ENCODE data around the gene SRGAP3. TPM values are rescaled to one million over a fixed set of nuclear protein-coding genes. Genes with fewer than 3 reads are reported as not detected.

SRGAP3 gene
- total RNA-seq, 2 donors from 2014 or later: 2.6 to 12.8 TPM

DNA sequence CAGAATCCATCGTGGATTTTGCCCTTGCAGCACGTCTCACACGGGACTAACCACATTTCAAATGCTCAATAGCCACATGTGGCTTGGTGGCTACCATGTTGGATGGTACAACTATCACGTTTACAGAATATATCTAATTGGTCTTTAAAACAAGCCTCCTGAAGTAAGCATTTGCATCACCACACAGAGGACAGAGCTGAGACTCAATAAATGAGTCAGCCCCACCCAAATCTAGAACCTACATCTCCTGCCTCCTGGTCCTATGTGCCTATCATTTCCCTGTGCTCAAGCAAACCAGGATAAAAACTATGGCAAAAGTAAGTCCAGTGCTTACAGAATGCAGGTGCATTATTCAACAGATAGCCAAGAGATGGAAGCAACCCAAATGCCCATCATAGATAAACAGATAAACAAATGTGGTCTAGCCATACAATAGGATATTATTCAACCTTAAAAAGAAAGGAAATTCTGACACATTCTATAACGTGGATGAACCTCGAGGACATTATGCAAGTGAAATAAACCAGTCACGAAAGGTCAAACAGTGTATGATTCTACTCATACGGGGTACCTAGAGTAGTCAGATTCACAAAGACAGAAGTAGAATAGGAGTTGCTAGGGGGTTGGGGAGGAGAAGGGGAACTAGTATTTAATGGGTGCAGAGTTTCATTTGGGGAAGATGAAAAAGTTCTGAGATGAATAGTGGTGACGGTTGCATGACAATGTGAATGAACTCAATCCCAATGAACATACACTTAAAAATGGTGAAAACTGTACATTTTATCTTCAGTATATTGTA lies 43.9 kb downstream of the SRGAP3 start:
- TF ChIP-seq CTCF (IDR thresholded peaks at IDR 0.05): no peak
- Histone ChIP-seq H3K4me1 (ENCODE audit: control insufficient read depth in 1 of 2, low read depth in 2 of 2) (no peaks in the 10 kb centered on the region), H3K4me3 (no peak overlapping the region), H3K9me3 (no peaks in the 10 kb centered on the region), H3K27ac (no peak overlapping the region), H3K36me3 (no peaks in the 10 kb centered on the region), H3K27me3 (replicated peaks; ENCODE audit: insufficient read depth) (no peaks in the 10 kb centered on the region)
- ATAC-seq (ENCODE audit: insufficient number of reproducible peaks, low FRiP score, low read depth) (no peak), DNase-seq (ENCODE audit: low spot score) (no peak)

GRCh38 chr3:9204253-9204992 lies 45.0 kb downstream of the SRGAP3 start:
- ATAC-seq (ENCODE audit: insufficient number of reproducible peaks, low FRiP score, low read depth) (no peak), DNase-seq (ENCODE audit: low spot score) (no peak)
- H3K4me1 ChIP-seq (ENCODE audit: control insufficient read depth in 1 of 2, low read depth in 2 of 2): no peaks in the 10 kb centered on the region
- no peak overlapping the region for H3K4me3 ChIP-seq
- no peaks in the 10 kb centered on the region for H3K9me3 ChIP-seq
- no peak overlapping the region for H3K27ac ChIP-seq
- TF ChIP-seq CTCF (IDR thresholded peaks at IDR 0.05): no peak
- H3K36me3 ChIP-seq: no peaks in the 10 kb centered on the region
- no peaks in the 10 kb centered on the region for H3K27me3 ChIP-seq (replicated peaks; ENCODE audit: insufficient read depth)

GRCh38 chr3:9203317-9203716 lies 46.1 kb downstream of the SRGAP3 start:
- no peak for ATAC-seq (ENCODE audit: insufficient number of reproducible peaks, low FRiP score, low read depth)
- no peak overlapping the region for H3K4me3 ChIP-seq
- H3K9me3 ChIP-seq: no peaks in the 10 kb centered on the region
- H3K4me1 ChIP-seq (ENCODE audit: control insufficient read depth in 1 of 2, low read depth in 2 of 2): no peaks in the 10 kb centered on the region
- H3K36me3 ChIP-seq: no peaks in the 10 kb centered on the region
- H3K27me3 ChIP-seq (replicated peaks; ENCODE audit: insufficient read depth): no peaks in the 10 kb centered on the region
- no peak for TF ChIP-seq CTCF (IDR thresholded peaks at IDR 0.05)
- no peak for DNase-seq (ENCODE audit: low spot score)
- H3K27ac ChIP-seq: no peak overlapping the region

DNA sequence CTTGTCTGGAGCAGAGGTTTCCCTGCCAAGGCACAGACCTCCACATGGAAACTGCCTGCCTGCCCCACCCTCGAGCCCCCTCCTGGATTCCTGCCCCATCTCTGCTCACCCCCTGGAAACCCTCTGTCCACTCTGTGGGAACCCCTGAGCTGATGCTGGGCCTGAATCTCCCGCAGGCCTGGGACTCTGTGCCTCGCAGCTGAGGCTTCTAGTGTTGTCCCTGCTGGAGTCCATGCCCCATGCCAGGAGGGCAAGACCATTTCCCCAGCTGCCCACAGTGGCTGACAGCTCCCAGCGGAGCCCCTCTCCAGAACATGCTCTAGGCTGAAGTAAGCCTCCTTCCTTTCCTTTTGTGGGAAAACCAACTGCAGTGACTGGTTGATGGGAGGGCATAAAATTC lies 46.9 kb downstream of the SRGAP3 start:
- H3K4me1 ChIP-seq (ENCODE audit: control insufficient read depth in 1 of 2, low read depth in 2 of 2): no peaks in the 10 kb centered on the region
- DNase-seq (ENCODE audit: low spot score) (no peak), ATAC-seq (ENCODE audit: insufficient number of reproducible peaks, low FRiP score, low read depth) (no peak)
- H3K9me3 ChIP-seq: no peaks in the 10 kb centered on the region
- no peaks in the 10 kb centered on the region for H3K36me3 ChIP-seq
- no peak overlapping the region for H3K4me3 ChIP-seq
- H3K27me3 ChIP-seq (replicated peaks; ENCODE audit: insufficient read depth): no peaks in the 10 kb centered on the region
- no peak for TF ChIP-seq CTCF (IDR thresholded peaks at IDR 0.05)
- no peak overlapping the region for H3K27ac ChIP-seq

DNA sequence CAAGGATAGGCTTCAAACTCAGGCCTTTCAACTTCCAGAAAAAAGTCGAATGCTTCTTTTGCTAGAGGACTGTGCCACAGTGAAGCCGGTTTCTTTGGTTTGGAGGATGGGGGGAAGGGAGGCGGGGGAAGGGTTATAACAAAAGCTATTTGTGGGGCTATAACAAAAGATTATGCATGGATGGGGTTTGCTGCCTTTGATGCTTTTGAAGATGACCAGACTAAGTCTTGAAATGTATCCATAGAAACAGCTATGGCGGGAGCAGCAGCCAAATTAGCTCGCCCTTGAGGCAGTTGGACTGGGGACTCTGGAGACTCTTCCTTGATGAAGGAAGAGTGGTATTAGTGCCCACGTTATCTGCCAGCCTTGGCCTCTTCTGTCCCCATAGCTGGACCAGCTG lies 47.5 kb downstream of the SRGAP3 start:
- no peaks in the 10 kb centered on the region for H3K4me1 ChIP-seq (ENCODE audit: control insufficient read depth in 1 of 2, low read depth in 2 of 2)
- no peaks in the 10 kb centered on the region for H3K27me3 ChIP-seq (replicated peaks; ENCODE audit: insufficient read depth)
- DNase-seq (ENCODE audit: low spot score) (no peak), ATAC-seq (ENCODE audit: insufficient number of reproducible peaks, low FRiP score, low read depth) (no peak)
- H3K4me3 ChIP-seq: no peak overlapping the region
- TF ChIP-seq CTCF (IDR thresholded peaks at IDR 0.05): no peak
- H3K27ac ChIP-seq: no peak overlapping the region
- H3K36me3 ChIP-seq: no peaks in the 10 kb centered on the region
- H3K9me3 ChIP-seq: no peaks in the 10 kb centered on the region

All from thoracic aorta (tissue), 2 donors.